H9 (cell line): ENCODE results near the gene DGLUCY. TPM values are rescaled to one million over a fixed set of nuclear protein-coding genes. Genes with fewer than 3 reads are reported as not detected.
"Not testable (repeated sequence)": the region's sequence is repeated elsewhere in the genome, so short reads cannot be mapped to it uniquely, and the experiment has no call there.

Source experiments
- DNase-seq: peaks from one replicate; pipeline ENCODE4 v3.0.0-alpha.2; 2017
- H2AFZ ChIP-seq: one replicate; pipeline ENCODE4 v1.6.1; 2013; ENCODE audit warnings: mild to moderate bottlenecking, low read length, control low read depth, moderate library complexity
- H2AK5ac ChIP-seq: 2 replicates; pipeline ENCODE4 v1.6.1; 2013; ENCODE audit warnings: low read length, control low read depth, mixed read lengths; ENCODE audit not compliant: insufficient read length
- H2BK120ac ChIP-seq: one replicate; pipeline ENCODE4 v1.6.1; 2013; ENCODE audit warnings: low read depth, mild to moderate bottlenecking, low read length, control low read depth, inconsistent platforms; ENCODE audit not compliant: poor library complexity, severe bottlenecking
- H2BK12ac ChIP-seq: 2 replicates; pipeline ENCODE4 v1.6.1; 2013; ENCODE audit warnings: low read length, control low read depth, mixed read lengths, low read depth; ENCODE audit not compliant: insufficient read length
- H2BK15ac ChIP-seq: 2 replicates; pipeline ENCODE4 v1.6.1; 2013; ENCODE audit warnings: low read depth, low read length, control low read depth
- H2BK20ac ChIP-seq: one replicate; pipeline ENCODE4 v1.6.1; 2013; ENCODE audit warnings: low read depth, mild to moderate bottlenecking, low read length, control low read depth, inconsistent platforms; ENCODE audit not compliant: poor library complexity, severe bottlenecking
- H2BK5ac ChIP-seq: 2 replicates; pipeline ENCODE4 v1.6.1; 2013; ENCODE audit warnings: low read length, control low read depth, mixed read lengths; ENCODE audit not compliant: insufficient read length
- H3K14ac ChIP-seq: 2 replicates; pipeline ENCODE4 v1.6.1; 2013; ENCODE audit warnings: low read length, control low read depth; ENCODE audit not compliant: insufficient read depth
- H3K18ac ChIP-seq: 2 replicates; pipeline ENCODE4 v1.6.1; 2013; ENCODE audit warnings: low read depth, mild to moderate bottlenecking, mixed read lengths, low read length, control low read depth; ENCODE audit not compliant: insufficient read length
- H3K23ac ChIP-seq: 2 replicates; pipeline ENCODE4 v1.6.1; 2013; ENCODE audit warnings: low read length, control low read depth, mixed read lengths, low read depth; ENCODE audit not compliant: insufficient read length
- H3K23me2 ChIP-seq: 2 replicates; pipeline ENCODE4 v1.6.1; 2013; ENCODE audit warnings: low read depth, mild to moderate bottlenecking, mixed read lengths, low read length, control low read depth; ENCODE audit not compliant: insufficient read length, poor library complexity, severe bottlenecking
- H3K27ac ChIP-seq: 2 replicates; pipeline ENCODE4 v1.5.1; 2013; ENCODE audit warnings: low read length, control low read depth, mixed read lengths, low read depth; ENCODE audit not compliant: insufficient read length
- H3K27me3 ChIP-seq: 2 replicates; pipeline ENCODE4 v1.6.1; 2013; ENCODE audit warnings: low read length, control low read depth, inconsistent platforms; ENCODE audit not compliant: insufficient read depth
- H3K4ac ChIP-seq: 2 replicates; pipeline ENCODE4 v1.6.1; 2013; ENCODE audit warnings: low read depth, mild to moderate bottlenecking, control low read depth, inconsistent platforms, low read length, moderate library complexity
- H3K4me1 ChIP-seq: 2 replicates; pipeline ENCODE4 v1.6.1; 2013; ENCODE audit warnings: low read length, control low read depth, inconsistent platforms; ENCODE audit not compliant: insufficient read depth
- H3K4me2 ChIP-seq: 2 replicates; pipeline ENCODE4 v1.6.1; 2013; ENCODE audit warnings: low read length, control low read depth, mixed read lengths; ENCODE audit not compliant: insufficient read length, insufficient read depth
- H3K56ac ChIP-seq: 2 replicates; pipeline ENCODE4 v1.6.1; 2013; ENCODE audit warnings: low read depth, mild to moderate bottlenecking, mixed read lengths, low read length, control low read depth; ENCODE audit not compliant: insufficient read length
- H3K79me1 ChIP-seq: 2 replicates; pipeline ENCODE4 v1.6.1; 2013; ENCODE audit warnings: low read depth, mild to moderate bottlenecking, moderate library complexity, low read length, control low read depth, inconsistent platforms; ENCODE audit not compliant: insufficient read depth, poor library complexity, severe bottlenecking
- H3K79me2 ChIP-seq: 2 replicates; pipeline ENCODE4 v1.6.1; 2013; ENCODE audit warnings: low read length, control low read depth, inconsistent platforms; ENCODE audit not compliant: insufficient read depth
- H3K9ac ChIP-seq: 2 replicates; pipeline ENCODE4 v1.6.1; 2013; ENCODE audit warnings: low read length, control low read depth, mixed read lengths; ENCODE audit not compliant: insufficient read length; ENCODE audit errors: extremely low read depth
- H3K9me3 ChIP-seq: one replicate; pipeline ENCODE4 v1.6.1; 2013; ENCODE audit warnings: low read depth, low read length, inconsistent platforms; ENCODE audit not compliant: control insufficient read depth
- H3T11ph ChIP-seq: one replicate; pipeline ENCODE4 v1.6.1; 2013; ENCODE audit warnings: mild to moderate bottlenecking, low read length, control low read depth, inconsistent platforms
- H4K20me1 ChIP-seq: one replicate; pipeline ENCODE4 v1.6.1; 2013; ENCODE audit not compliant: control insufficient read depth, insufficient read length, insufficient read depth
- H4K5ac ChIP-seq: 2 replicates; pipeline ENCODE4 v1.6.1; 2013; ENCODE audit warnings: low read depth, mild to moderate bottlenecking, mixed read lengths, low read length, control low read depth; ENCODE audit not compliant: insufficient read length
- H4K8ac ChIP-seq: replicated peaks from 2 replicates; pipeline ENCODE4 v1.6.1; 2013; ENCODE audit warnings: low read length, control low read depth, mixed read lengths, low read depth; ENCODE audit not compliant: insufficient read length
- H4K91ac ChIP-seq: 2 replicates; pipeline ENCODE4 v1.6.1; 2013; ENCODE audit warnings: low read depth, mild to moderate bottlenecking, moderate library complexity, mixed read lengths, low read length, control low read depth; ENCODE audit not compliant: insufficient read length
- H3K27ac Mint-ChIP-seq, 3 experiments: 2 replicates in 2 of 3; 3 replicates in 1 of 3; pipeline ENCODE4 v1.8.0; 2020 to 2021; ENCODE audit warnings: mixed read lengths in 3 of 3, mild to moderate bottlenecking in 1 of 3, moderate library complexity in 1 of 3
- H3K27me3 Mint-ChIP-seq: 2 replicates; pipeline ENCODE4 v1.8.0; 2021; ENCODE audit warnings: low read depth, mild to moderate bottlenecking, moderate library complexity, mixed read lengths
- H3K36me3 Mint-ChIP-seq, 3 experiments: 2 replicates in 2 of 3; 3 replicates in 1 of 3; pipeline ENCODE4 v1.8.0; 2020 to 2021; ENCODE audit warnings: low read depth in 3 of 3, mixed read lengths in 3 of 3; ENCODE audit not compliant: insufficient read depth in 1 of 3
- H3K4me1 Mint-ChIP-seq, 2 experiments: 2 replicates each; pipeline ENCODE4 v1.8.0; 2020; ENCODE audit warnings: mixed read lengths in 2 of 2
- H3K4me3 Mint-ChIP-seq, 2 experiments: 2 replicates in 1 of 2; 3 replicates in 1 of 2; pipeline ENCODE4 v1.8.0; 2020 to 2021; ENCODE audit warnings: mild to moderate bottlenecking in 2 of 2, mixed read lengths in 2 of 2, moderate library complexity in 1 of 2
- H3K9me3 Mint-ChIP-seq, 2 experiments: 2 replicates in 1 of 2; 3 replicates in 1 of 2; pipeline ENCODE4 v1.8.0; 2020; ENCODE audit warnings: mild to moderate bottlenecking in 2 of 2, mixed read lengths in 2 of 2, moderate library complexity in 1 of 2
- CTCF ChIP-seq: fragments of 200-600 bp; sonication (generic); conservative IDR thresholded peaks from 3 replicates; pipeline ENCODE4 v1.8.0; 2021; ENCODE audit warnings: antibody characterized with exemption, mild to moderate bottlenecking
- WGBS: extraction: QIAGEN DNeasy Blood & Tissue Kit; methylation state at CpG from one replicate; pipeline ENCODE4 v1.1.7; 2013; ENCODE audit warnings: missing lambda C conversion rate, low lambda C conversion rate, mixed read lengths; ENCODE audit not compliant: insufficient read length; ENCODE audit errors: extremely low coverage; 5-methylcytosine and 5-hydroxymethylcytosine counted together
- total RNA-seq: library from RNA; stranded (reverse); gene quantifications from 2 replicates; pipeline ENCODE4 v1.2.1, GENCODE V29; 2021

DGLUCY gene
- total RNA-seq, 1 experiment from 2014 or later, result 29.6 TPM

DNA sequence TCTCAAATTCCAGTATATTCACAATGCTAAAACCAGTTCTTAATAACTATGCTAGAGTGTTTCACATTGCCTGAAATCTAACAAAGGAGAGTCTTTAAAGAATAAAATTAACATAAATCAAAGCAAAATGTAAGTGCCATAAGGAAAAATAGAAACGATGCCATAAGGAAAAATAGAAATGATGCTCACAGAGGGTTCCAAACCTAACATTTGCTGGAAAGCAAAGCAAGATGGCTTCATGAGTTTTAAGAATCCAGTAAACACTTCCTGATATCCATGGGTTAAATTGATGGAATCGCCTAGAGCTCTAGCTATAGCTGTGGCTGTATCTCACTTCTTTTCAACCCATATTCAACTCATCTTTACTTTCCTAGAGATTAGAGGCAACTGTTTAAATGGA, 66.7 kb downstream of the DGLUCY start:
- H4K8ac ChIP-seq, result no peak overlapping the region
- H3K36me3 Mint-ChIP-seq, result peaks cover 5 to 23% (median 17%) of the 10 kb centered on the region in 3 experiments; a peak in 5 of 7 replicates
- H3K4me1 Mint-ChIP-seq, result no peaks in the 10 kb centered on the region
- no peak overlapping the region for H2AFZ ChIP-seq
- H3K18ac ChIP-seq, result no peak overlapping the region
- no CpG with 5 or more reads among the region's 2 CpGs for WGBS
- H3K27me3 ChIP-seq, result no peaks in the 10 kb centered on the region
- H3K9me3 Mint-ChIP-seq, result peaks cover 0 to 2% of the 10 kb centered on the region in 2 experiments; a peak in 1 of 5 replicates
- H2AK5ac ChIP-seq, result no peak overlapping the region
- DNase-seq, result no peak
- no peak overlapping the region for H2BK12ac ChIP-seq
- H3K9ac ChIP-seq, result no peak overlapping the region
- no peak overlapping the region for H4K5ac ChIP-seq
- no peaks in the 10 kb centered on the region for H3K79me1 ChIP-seq
- no peak overlapping the region for H3K4me2 ChIP-seq
- H3K14ac ChIP-seq, result no peak overlapping the region
- no peaks in the 10 kb centered on the region for H3K4me1 ChIP-seq
- no peak overlapping the region for H3K23ac ChIP-seq
- TF ChIP-seq CTCF, result no peak
- H3K9me3 ChIP-seq, result no peaks in the 10 kb centered on the region
- no peak overlapping the region for H2BK15ac ChIP-seq
- H2BK120ac ChIP-seq, result no peak overlapping the region
- H3K4me3 Mint-ChIP-seq, result no peak overlapping the region
- no peaks in the 10 kb centered on the region for H4K20me1 ChIP-seq
- H3K27me3 Mint-ChIP-seq, result no peaks in the 10 kb centered on the region
- H2BK5ac ChIP-seq, result no peak overlapping the region
- H3K56ac ChIP-seq, result no peak overlapping the region
- H4K91ac ChIP-seq, result no peak overlapping the region
- no peak overlapping the region for H2BK20ac ChIP-seq
- no peak overlapping the region for H3T11ph ChIP-seq
- H3K79me2 ChIP-seq, result no peaks in the 10 kb centered on the region
- H3K27ac Mint-ChIP-seq, result no peak overlapping the region
- H3K4ac ChIP-seq, result no peak overlapping the region
- no peaks in the 10 kb centered on the region for H3K23me2 ChIP-seq
- H3K27ac ChIP-seq, result no peak overlapping the region

- DNase-seq, H4K8ac ChIP-seq, H4K5ac ChIP-seq, H2BK120ac ChIP-seq, H3K4me1 ChIP-seq, H3K23me2 ChIP-seq, H2AFZ ChIP-seq, H3K27ac Mint-ChIP-seq, H3K23ac ChIP-seq, H3K27ac ChIP-seq, H3K9me3 Mint-ChIP-seq, H4K20me1 ChIP-seq, H3T11ph ChIP-seq, H2AK5ac ChIP-seq, H3K4me2 ChIP-seq, H3K4me3 Mint-ChIP-seq, H3K9me3 ChIP-seq, H4K91ac ChIP-seq, H3K27me3 Mint-ChIP-seq, H3K9ac ChIP-seq, H3K4me1 Mint-ChIP-seq, H3K56ac ChIP-seq, H2BK15ac ChIP-seq, H3K18ac ChIP-seq, H3K79me2 ChIP-seq, H3K27me3 ChIP-seq, H3K14ac ChIP-seq, H2BK5ac ChIP-seq, H3K4ac ChIP-seq, H3K79me1 ChIP-seq, H2BK12ac ChIP-seq, H2BK20ac ChIP-seq: not testable (repeated sequence)
- H3K36me3 Mint-ChIP-seq, result peaks cover 3 to 16% (median 8%) of the 10 kb centered on the region in 3 experiments; a peak in 5 of 7 replicates
- no CpG with 5 or more reads among the region's 3 CpGs for WGBS
These were observed 68.9 kb downstream of the DGLUCY start for GRCh38 chr14:91182753-91183152.
